K562 (cell line): ENCODE data around the gene C1orf122. TPM values are rescaled to one million over a fixed set of nuclear protein-coding genes. Genes with fewer than 3 reads are reported as not detected.

Source experiments
- ATAC-seq: fragments of 200-7000 bp; cut with Tn5 transposase; 3 replicates; pipeline ENCODE4 v1.9.1; 2020; ENCODE audit warnings: moderate library complexity
- BruUV-seq: library from RNA; stranded (reverse); fragments of 400-500 nt; replicated peaks from 2 replicates; lab custom pipeline; 2021; lab: Mats Ljungman, UMichigan
- CTCF ChIA-PET: fragments of 300-600 bp; formaldehyde crosslinking; extraction: SDS; loops from one replicate; lab custom pipeline; 2021; ENCODE audit warnings: low intra/inter-chr PET ratio; lab: Yijun Ruan, JAX
- POLR2A ChIA-PET: fragments of 300-600, 350-650 bp; sonication (Branson Sonifier 250); formaldehyde crosslinking; extraction: SDS; loops from one replicate; lab custom pipeline; 2021; ENCODE audit warnings: antibody characterized with exemption, inconsistent platforms; lab: Yijun Ruan, JAX
- DNase-seq, 4 experiments: peaks; one replicate each; pipeline versions ENCODE4 v3.0.0 to v3.0.0-alpha.2; 2011 to 2018; ENCODE audit warnings: low spot score in 3 of 4, mixed read lengths in 3 of 4; ENCODE audit errors: extremely low read depth in 1 of 4
- FAIRE-seq: peaks from 2 replicates; lab custom pipeline; 2011; peaks lifted over from hg19 to GRCh38; lab: Jason Lieb, UNC
- H2AFZ ChIP-seq: 2 replicates; pipeline ENCODE4 v1.6.0; 2011; ENCODE audit warnings: low read depth, low read length, control low read depth, inconsistent platforms
- H3K27ac ChIP-seq: fragments of 200-600 bp; 3 replicates; pipeline ENCODE4 v1.8.0; 2011; ENCODE audit warnings: low read depth, mild to moderate bottlenecking, control low read depth, inconsistent platforms, low read length, moderate library complexity, mixed read lengths; ENCODE audit errors: extremely low read depth
- H3K27me3 ChIP-seq, 2 experiments: fragments of 300-600 bp in 1 of 2; 2 replicates in 1 of 2; 3 replicates in 1 of 2; pipeline versions ENCODE4 v1.6.0 to v1.8.0; 2011; ENCODE audit warnings: inconsistent platforms in 2 of 2, low read length in 2 of 2, mild to moderate bottlenecking in 1 of 2, mixed read lengths in 1 of 2, moderate library complexity in 1 of 2; ENCODE audit not compliant: control insufficient read depth in 2 of 2, insufficient read depth in 2 of 2
- H3K36me3 ChIP-seq: fragments of 300-600 bp; 3 replicates; pipeline ENCODE4 v1.8.0; 2011; ENCODE audit warnings: mild to moderate bottlenecking, low read length, inconsistent platforms; ENCODE audit not compliant: control insufficient read depth, insufficient read depth
- H3K4me1 ChIP-seq, 2 experiments: fragments of 200-600 bp in 1 of 2; replicated peaks in 1 of 2; 2 replicates in 1 of 2; 3 replicates in 1 of 2; pipeline versions ENCODE4 v1.5.1 to v1.8.0; 2011; ENCODE audit warnings: inconsistent platforms in 2 of 2, low read length in 2 of 2, mild to moderate bottlenecking in 1 of 2, mixed read lengths in 1 of 2, moderate library complexity in 1 of 2; ENCODE audit not compliant: control insufficient read depth in 2 of 2, insufficient read depth in 2 of 2
- H3K4me2 ChIP-seq: 2 replicates; pipeline ENCODE4 v1.6.1; 2011; ENCODE audit warnings: low read length, control low read depth, inconsistent platforms, mixed read lengths; ENCODE audit not compliant: insufficient read depth
- H3K4me3 ChIP-seq: fragments of 200-600 bp; sonication (generic), shearing (Covaris generic); 2 replicates; pipeline ENCODE4 v1.5.1; 2016; ENCODE audit warnings: control low read depth, inconsistent platforms
- H3K79me2 ChIP-seq: fragments of 200-600 bp; 3 replicates; pipeline ENCODE4 v1.8.0; 2011; ENCODE audit warnings: low read length, inconsistent platforms; ENCODE audit not compliant: control insufficient read depth, insufficient read depth
- H3K9ac ChIP-seq, 2 experiments: 2 replicates each; pipeline versions ENCODE4 v1.6.0 to v1.6.1; 2011; ENCODE audit warnings: low read depth in 2 of 2, low read length in 2 of 2, control low read depth in 1 of 2, inconsistent platforms in 1 of 2, mild to moderate bottlenecking in 1 of 2, mixed read lengths in 1 of 2; ENCODE audit not compliant: insufficient read depth in 1 of 2
- H3K9me1 ChIP-seq: one replicate; pipeline ENCODE4 v1.6.0; 2011; ENCODE audit warnings: inconsistent platforms, mild to moderate bottlenecking, low read length, moderate library complexity; ENCODE audit not compliant: control insufficient read depth, insufficient read depth
- H3K9me3 ChIP-seq: replicated peaks from 2 replicates; pipeline ENCODE4 v1.5.1; 2011; ENCODE audit warnings: low read depth, low read length, inconsistent platforms; ENCODE audit not compliant: control insufficient read depth, insufficient read depth
- H4K20me1 ChIP-seq: replicated peaks from 2 replicates; pipeline ENCODE4 v1.6.1; 2011; ENCODE audit warnings: low read length, inconsistent platforms, mixed read lengths; ENCODE audit not compliant: control insufficient read depth, insufficient read depth
- FOXO4 ChIP-seq: fragments of 450-650 bp; formaldehyde crosslinking; IDR thresholded peaks from 2 replicates; pipeline ENCODE4 v1.4.0; 2020; ENCODE audit warnings: mild to moderate bottlenecking, moderate library complexity
- HMG20A ChIP-seq: fragments of 450-650 bp; formaldehyde crosslinking; conservative IDR thresholded peaks from 2 replicates; pipeline ENCODE4 v1.4.0; 2020; ENCODE audit warnings: mild to moderate bottlenecking, mixed read lengths
- MBD2 ChIP-seq: sonication (generic); IDR thresholded peaks from 2 replicates; pipeline ENCODE4 v1.6.1; 2016; ENCODE audit warnings: low read depth, borderline replicate concordance
- NCOA6 ChIP-seq: fragments of 450-650 bp; IDR thresholded peaks from 2 replicates; pipeline ENCODE4 v1.6.1; 2017; ENCODE audit warnings: mild to moderate bottlenecking
- NFATC3 ChIP-seq: fragments of 450-650 bp; IDR thresholded peaks from 2 replicates; pipeline ENCODE4 v1.6.1; 2017; ENCODE audit warnings: mild to moderate bottlenecking
- SETDB1 ChIP-seq: IDR thresholded peaks from one replicate; pipeline ENCODE4 v1.6.1; 2012; ENCODE audit warnings: low read length, control low read depth, inconsistent platforms
- SMARCE1 ChIP-seq: fragments of 450-650 bp; IDR thresholded peaks from 2 replicates; pipeline ENCODE4 v1.7.1; 2016; ENCODE audit warnings: mild to moderate bottlenecking
- SRSF1 ChIP-seq: fragments of 200-400 bp; formaldehyde crosslinking; IDR thresholded peaks from 2 replicates; pipeline ENCODE4 v1.6.1; 2017; ENCODE audit warnings: mild to moderate bottlenecking, low read depth, low read length, moderate library complexity
- TEAD4 ChIP-seq, 2 experiments: sonication (generic) in 1 of 2; formaldehyde crosslinking in 1 of 2; IDR thresholded peaks; 2 replicates each; pipeline versions ENCODE4 v1.6.1 to v1.8.0; 2012 to 2022; ENCODE audit warnings: borderline replicate concordance in 1 of 2, inconsistent platforms in 1 of 2, low read length in 1 of 2, mild to moderate bottlenecking in 1 of 2, missing genetic modification reagents in 1 of 2
- TFAM ChIP-seq: fragments of 250-450 bp; sonication (Bioruptor Pico); conservative IDR thresholded peaks from 2 replicates; pipeline ENCODE4 v1.5.0; 2021; ENCODE audit warnings: mild to moderate bottlenecking, moderate library complexity
- ZBTB12 ChIP-seq: fragments of 250-450 bp; sonication (Bioruptor Pico); IDR thresholded peaks from 2 replicates; pipeline ENCODE4 v1.4.0; 2020
- ZBTB33 ChIP-seq: sonication (generic); formaldehyde crosslinking; IDR thresholded peaks from 2 replicates; pipeline ENCODE4 v1.8.1; 2023; ENCODE audit warnings: mild to moderate bottlenecking, missing genetic modification reagents
- ZNF140 ChIP-seq: fragments of 250-450 bp; sonication (Bioruptor Pico); IDR thresholded peaks from 2 replicates; pipeline ENCODE4 v1.8.0; 2021; ENCODE audit warnings: moderate library complexity, mild to moderate bottlenecking, inconsistent platforms
- WGBS: fragments of 100-300 bp; shearing (Covaris generic); methylation state at CpG from one replicate; pipeline ENCODE4 v1.1.6; 2016; ENCODE audit warnings: low coverage, mixed read lengths; ENCODE audit not compliant: insufficient coverage; ENCODE audit errors: missing lambda C conversion rate; 5-methylcytosine and 5-hydroxymethylcytosine counted together
- in situ Hi-C: fragments of 300-500 bp; cut with MboI; formaldehyde crosslinking; loops from 4 replicates; pipeline ENCODE4 v1.15.0; 2018; ENCODE audit warnings: inconsistent platforms, mixed read lengths
- intact Hi-C: fragments of 100-400 bp; cut with micrococcal nuclease; formaldehyde crosslinking; loops from 2 replicates; pipeline ENCODE4 v1.14.2; 2022
- polyA plus RNA-seq, 8 experiments: library from polyadenylated mRNA; depleted of rRNA in 4 of 8; stranded (reverse) in 5 of 8; unstranded in 3 of 8; fragments of >200 nt; fragmentation: Nextera tagmentation in 2 of 8; fragmentation: Illumina TruSeq in 1 of 8; extraction: Ambion mirVana in 2 of 8; extraction: Trizol in 1 of 8; gene quantifications; 2 replicates each; pipeline versions ENCODE4 v1.2.1 to v1.2.3, GENCODE V29; 2011 to 2014; ENCODE audit warnings: inconsistent platforms in 1 of 8, missing spikeins in 1 of 8
- total RNA-seq, 7 experiments: library from RNA; depleted of rRNA in 6 of 7; stranded (reverse); fragments of >200 nt in 6 of 7; fragmentation: Illumina TruSeq in 2 of 7; extraction: Trizol in 2 of 7; gene quantifications; 2 replicates each; pipeline versions ENCODE4 v1.2.1 to v1.2.3, GENCODE V29; 2011 to 2021; ENCODE audit warnings: low replicate concordance in 1 of 7
- TF ChIP-seq, protein P1 (sequence below): sonication (generic); formaldehyde crosslinking; IDR thresholded peaks from 2 replicates; pipeline ENCODE4 v1.8.0; 2022; ENCODE audit warnings: missing genetic modification reagents, mild to moderate bottlenecking, moderate library complexity, borderline replicate concordance
- TF ChIP-seq, protein P2 (sequence below): sonication (generic); formaldehyde crosslinking; IDR thresholded peaks from 2 replicates; pipeline ENCODE4 v1.9.0; 2022; ENCODE audit warnings: mild to moderate bottlenecking, missing genetic modification reagents

Gene C1orf122
- total and polyA plus RNA-seq, 9 of the 15 experiments (the other 6 are each of a cell fraction or from before 2014, with no cell fraction given), result 3.6 to 70.9 (median 17.3) TPM

DNA sequence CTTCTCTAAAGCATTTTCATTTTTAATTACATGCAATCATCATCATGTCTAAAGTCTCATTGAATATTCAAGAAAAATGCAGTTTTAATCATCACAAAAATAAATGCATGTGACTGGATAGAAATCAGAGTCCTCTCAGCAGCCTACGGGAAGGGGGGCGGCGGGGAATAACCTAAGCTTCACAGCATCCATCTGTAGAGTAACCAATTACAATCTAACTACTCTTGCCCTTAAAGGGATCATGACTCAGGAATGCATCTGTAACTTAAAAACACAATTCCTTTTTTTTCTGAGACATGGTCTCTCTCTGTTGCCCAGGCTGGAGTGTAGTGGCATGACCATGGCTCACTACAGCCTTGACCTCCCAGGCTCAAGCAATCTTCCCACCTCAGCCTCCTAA, 29.2 kb downstream of the C1orf122 start:
- FAIRE-seq (no peak), ATAC-seq (no peak), DNase-seq (no peak)
- 32% methylated on average over 2 of the region's 3 CpGs for WGBS
- H3K27me3 ChIP-seq, result no peaks in the 10 kb centered on the region
- no peaks in the 10 kb centered on the region for H3K9me3 ChIP-seq
- H3K4me2 ChIP-seq, result no peak overlapping the region
- no peak overlapping the region for H3K27ac ChIP-seq
- no peak overlapping the region for H3K9ac ChIP-seq
- no peak overlapping the region for H2AFZ ChIP-seq
- H3K4me1 ChIP-seq, result no peaks in the 10 kb centered on the region
- TF ChIP-seq MBD2 (no peak), HMG20A (CRISPR knock-in tag) (no peak), SRSF1 (no peak), ZBTB12 (CRISPR knock-in tag) (no peak), ZBTB33 (CRISPR knock-in tag) (no peak), TEAD4 (IDR thresholded peaks at IDR 0.05; ENCODE audit: low read length) (no peak), TEAD4 (CRISPR knock-in tag; IDR thresholded peaks at IDR 0.05; ENCODE audit: borderline replicate concordance) (no peak), ZNF140 (CRISPR knock-in tag) (no peak), SMARCE1 (no peak), NCOA6 (no peak), NFATC3 (no peak), TFAM (no peak), SETDB1 (no peak), FOXO4 (CRISPR knock-in tag) (no peak)
- TF ChIP-seq, protein P1, sequence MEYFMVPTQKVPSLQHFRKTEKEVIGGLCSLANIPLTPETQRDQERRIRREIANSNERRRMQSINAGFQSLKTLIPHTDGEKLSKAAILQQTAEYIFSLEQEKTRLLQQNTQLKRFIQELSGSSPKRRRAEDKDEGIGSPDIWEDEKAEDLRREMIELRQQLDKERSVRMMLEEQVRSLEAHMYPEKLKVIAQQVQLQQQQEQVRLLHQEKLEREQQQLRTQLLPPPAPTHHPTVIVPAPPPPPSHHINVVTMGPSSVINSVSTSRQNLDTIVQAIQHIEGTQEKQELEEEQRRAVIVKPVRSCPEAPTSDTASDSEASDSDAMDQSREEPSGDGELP (CRISPR knock-in tag), result no peak
- TF ChIP-seq, protein P2, sequence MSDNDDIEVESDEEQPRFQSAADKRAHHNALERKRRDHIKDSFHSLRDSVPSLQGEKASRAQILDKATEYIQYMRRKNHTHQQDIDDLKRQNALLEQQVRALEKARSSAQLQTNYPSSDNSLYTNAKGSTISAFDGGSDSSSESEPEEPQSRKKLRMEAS (CRISPR knock-in tag), result no peak
- no peaks in the 10 kb centered on the region for H3K79me2 ChIP-seq
- intact Hi-C loops, result no loop called here
- H3K4me3 ChIP-seq, result no peak overlapping the region
- BruUV-seq, result no TSS peak
- in situ Hi-C loops, result no loop called here
- no peaks in the 10 kb centered on the region for H4K20me1 ChIP-seq
- ChIA-PET POLR2A (interaction anchor here (1.6 kb wide), 1 partner anchor 19 kb away, joined by 4 read pairs; no protein-coding TSS in a partner anchor), CTCF (no interaction called here)
- H3K36me3 ChIP-seq, result peaks cover 73% of the 10 kb centered on the region
- no peaks in the 10 kb centered on the region for H3K9me1 ChIP-seq
